Retinal pigment epithelial cell (primary cell): Measurements from ENCODE around the gene RBM43.
"Not testable (repeated sequence)": the region's sequence is repeated elsewhere in the genome, so short reads cannot be mapped to it uniquely, and the experiment has no call there.

ENCODE experiments used
- DNase-seq: peaks from one replicate; pipeline ENCODE4 v3.0.0-alpha.2; 2010; ENCODE audit warnings: low read depth
- H3K4me3 ChIP-seq: 2 replicates; pipeline ENCODE4 v1.5.1; 2011; ENCODE audit warnings: mild to moderate bottlenecking, low read length, control low read depth, moderate library complexity
- TF ChIP-seq, protein P1 (sequence below): conservative IDR thresholded peaks from 2 replicates; pipeline ENCODE4 v1.5.1; 2011; ENCODE audit warnings: low read depth, low read length, control low read depth, inconsistent platforms

RBM43 gene

DNA sequence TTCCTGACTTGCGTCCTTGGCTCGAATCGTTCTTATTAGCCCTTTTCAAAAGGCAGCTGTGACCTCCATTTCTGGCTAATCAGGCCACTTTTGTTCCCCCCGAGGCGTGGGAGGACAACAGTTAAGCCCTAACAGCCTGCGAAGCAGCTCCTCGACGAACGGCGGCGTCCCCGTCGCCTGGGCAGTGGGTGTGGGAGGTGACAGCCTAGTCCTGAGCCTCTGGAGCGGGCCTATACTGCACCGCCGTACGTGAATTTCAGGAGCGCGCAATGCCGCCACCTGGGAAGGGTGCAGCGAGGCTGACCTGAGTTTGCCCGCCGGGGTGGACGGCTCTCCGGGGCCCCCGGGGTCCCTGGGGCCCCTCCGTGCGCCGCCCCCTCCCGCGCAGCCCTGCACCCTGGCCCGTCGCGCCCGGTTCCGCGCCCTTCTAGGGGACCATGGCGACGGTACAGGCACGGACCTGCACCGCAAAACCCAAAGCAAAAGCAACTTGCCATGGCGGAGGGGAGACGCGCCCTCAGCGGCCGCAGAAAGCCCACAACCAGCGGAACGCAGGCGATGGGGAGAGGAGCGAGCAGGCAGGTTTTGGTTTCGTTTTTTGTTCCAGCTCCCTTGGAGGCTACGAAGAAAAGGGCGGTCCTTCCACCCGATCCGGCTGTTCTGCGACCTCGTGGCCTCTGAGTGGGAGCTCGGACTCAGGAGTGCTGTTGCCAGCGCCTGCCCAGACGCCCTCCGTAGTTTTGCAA is at the start of gene RBM43:
RBM43 (minus strand) TSS at position 633 of the 746 bp plus-strand sequence; CDS start at position 497, 136 bp downstream.
- peak within 1 kb of the TSS; percentile 74 for H3K4me3 ChIP-seq
- TF ChIP-seq, protein P1, sequence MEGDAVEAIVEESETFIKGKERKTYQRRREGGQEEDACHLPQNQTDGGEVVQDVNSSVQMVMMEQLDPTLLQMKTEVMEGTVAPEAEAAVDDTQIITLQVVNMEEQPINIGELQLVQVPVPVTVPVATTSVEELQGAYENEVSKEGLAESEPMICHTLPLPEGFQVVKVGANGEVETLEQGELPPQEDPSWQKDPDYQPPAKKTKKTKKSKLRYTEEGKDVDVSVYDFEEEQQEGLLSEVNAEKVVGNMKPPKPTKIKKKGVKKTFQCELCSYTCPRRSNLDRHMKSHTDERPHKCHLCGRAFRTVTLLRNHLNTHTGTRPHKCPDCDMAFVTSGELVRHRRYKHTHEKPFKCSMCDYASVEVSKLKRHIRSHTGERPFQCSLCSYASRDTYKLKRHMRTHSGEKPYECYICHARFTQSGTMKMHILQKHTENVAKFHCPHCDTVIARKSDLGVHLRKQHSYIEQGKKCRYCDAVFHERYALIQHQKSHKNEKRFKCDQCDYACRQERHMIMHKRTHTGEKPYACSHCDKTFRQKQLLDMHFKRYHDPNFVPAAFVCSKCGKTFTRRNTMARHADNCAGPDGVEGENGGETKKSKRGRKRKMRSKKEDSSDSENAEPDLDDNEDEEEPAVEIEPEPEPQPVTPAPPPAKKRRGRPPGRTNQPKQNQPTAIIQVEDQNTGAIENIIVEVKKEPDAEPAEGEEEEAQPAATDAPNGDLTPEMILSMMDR: peak; percentile 2
- DNase-seq: peak; percentile 57

DNA sequence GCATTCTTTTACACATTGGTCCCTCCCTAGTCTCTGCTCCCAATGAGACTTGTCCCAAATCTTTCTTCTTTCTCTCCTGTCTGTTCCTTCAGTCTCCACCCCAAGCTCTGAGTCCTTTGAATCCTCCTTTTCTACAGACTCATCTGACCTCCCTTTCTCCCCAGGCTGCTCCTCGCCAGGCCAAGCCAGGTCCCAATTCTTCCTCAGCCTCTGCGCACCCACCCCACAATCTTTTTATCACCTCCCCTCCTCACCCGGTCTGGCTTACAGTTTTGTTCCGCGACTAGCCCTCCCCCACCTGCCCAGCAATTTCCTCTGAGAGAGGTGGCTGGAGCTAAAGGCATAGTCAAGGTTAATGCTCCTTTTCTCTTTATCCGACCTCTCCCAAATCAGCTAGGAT is 48.6 kb upstream of the RBM43 start:
- not testable (repeated sequence) for H3K4me3 ChIP-seq, DNase-seq

DNA sequence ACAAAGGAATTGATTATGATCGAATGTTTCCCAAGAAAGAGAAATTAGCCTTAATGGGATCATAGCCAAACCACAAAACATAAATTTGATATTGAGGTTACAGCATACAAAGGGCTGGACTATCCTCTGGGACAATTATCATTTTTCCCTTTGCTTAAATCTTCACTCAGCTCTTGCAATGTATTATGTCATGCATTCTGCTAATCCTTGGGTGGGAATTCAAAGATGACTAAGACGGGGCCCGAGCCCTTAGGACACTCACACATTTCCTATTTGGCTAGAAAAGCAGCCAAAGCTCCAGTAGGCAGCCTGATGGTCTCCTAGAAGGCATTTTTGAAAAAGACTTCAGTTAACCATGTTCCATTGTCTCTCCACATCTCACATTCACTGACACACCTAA is 45.0 kb upstream of the RBM43 start:
- TF ChIP-seq, protein P1: no peak
- peak; percentile 58 for DNase-seq
- H3K4me3 ChIP-seq: no peak overlapping the region

DNA sequence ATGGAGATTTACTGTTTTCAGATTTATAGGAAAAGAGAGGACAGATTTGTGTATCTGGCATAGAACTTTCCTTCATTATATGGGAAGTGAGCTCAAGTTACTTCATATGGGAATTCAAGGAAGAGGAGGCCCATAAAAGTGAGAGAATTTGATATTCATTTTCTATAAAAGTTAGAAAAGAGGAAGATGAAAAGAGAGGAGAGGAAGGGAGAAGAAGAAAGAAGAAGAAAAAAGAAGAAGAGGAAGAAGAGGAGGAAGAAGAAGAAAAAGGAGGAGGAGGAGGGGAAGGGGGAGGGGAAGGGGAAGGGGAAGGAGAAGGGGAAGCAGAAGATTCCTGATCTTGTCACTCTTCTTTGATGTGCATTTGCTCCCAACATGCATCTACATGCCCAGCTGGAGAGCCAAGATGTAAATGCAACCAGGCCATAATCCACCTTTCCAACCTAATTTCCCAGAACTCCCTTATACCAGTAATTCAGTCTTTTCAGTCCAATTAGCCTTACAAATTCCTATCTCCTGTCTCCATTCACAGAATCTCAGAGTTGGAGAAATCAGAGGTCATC is 43.5 kb upstream of the RBM43 start:
- TF ChIP-seq, protein P1: no peak
- DNase-seq: no peak

DNA sequence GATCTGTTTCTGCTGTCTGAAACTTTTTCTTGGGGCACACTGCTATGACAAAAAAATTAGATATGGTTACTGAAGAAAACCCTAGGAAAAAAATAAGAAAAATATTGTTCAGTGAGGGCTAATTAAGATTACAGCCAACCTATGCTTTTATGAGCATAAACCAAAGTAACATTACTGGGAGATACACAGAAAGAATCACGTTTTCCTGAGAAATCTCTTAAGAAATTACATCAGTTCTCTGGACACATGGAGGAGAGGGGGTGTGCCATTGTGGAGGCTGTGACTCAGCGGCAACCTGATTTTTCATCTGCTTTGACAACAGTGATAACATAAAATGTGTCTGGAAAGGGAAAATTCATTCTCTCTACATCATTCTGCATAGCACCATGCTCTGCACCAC is 41.2 kb upstream of the RBM43 start:
- DNase-seq: no peak
- TF ChIP-seq, protein P1: no peak
- no peak overlapping the region for H3K4me3 ChIP-seq

More for the DNA sequence above, 43.5 kb upstream of the RBM43 start:
- no peak overlapping the region for H3K4me3 ChIP-seq

DNA sequence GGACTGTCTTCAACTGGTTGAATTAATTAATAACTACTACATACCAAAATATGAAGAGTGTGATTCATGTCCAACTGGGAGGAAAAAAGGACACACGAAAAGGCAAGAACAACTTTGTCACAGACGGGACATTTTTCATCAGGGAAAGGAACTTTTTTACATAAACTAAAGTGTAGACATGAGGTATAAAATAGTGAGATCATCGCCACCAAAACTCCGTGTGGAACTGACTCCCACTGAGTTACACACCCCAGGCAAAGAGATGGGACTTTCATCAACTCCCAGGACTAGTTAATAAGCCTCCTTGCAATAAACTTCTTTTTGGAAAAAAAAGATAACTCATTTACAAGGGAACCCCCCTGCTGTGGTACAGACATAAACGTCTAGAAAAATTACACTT is 40.7 kb upstream of the RBM43 start:
- TF ChIP-seq, protein P1: no peak
- DNase-seq: no peak

DNA sequence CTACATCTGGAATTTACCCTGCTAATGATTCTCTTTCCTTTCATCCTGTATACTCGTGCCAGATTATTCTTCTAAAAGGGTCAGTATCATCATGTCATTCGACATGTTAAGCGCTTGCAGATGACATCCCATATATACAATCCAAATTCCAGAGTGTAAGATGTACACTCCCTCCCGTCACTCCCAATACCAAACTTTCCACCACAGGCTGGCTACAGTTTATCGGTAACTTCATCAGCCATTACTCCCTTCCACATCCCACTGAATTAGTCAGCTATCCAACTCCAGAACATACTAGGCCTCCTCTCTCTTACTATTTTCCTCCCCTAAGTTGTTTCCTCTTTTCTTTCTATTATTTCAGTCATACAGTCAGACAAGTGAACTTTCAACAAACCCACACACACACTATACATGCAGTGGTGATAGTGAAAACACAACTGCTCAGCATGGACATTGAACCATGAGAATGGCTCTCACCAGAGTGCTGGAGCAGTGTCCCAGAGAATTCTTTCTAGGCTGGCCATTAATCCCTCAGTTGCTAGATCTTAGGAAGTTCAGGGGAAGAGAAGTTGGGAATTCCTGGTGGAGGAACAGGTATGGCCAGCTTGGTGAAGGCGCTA is 38.4 kb upstream of the RBM43 start:
- TF ChIP-seq, protein P1: no peak
- DNase-seq: no peak

More for the DNA sequence above, 40.7 kb upstream of the RBM43 start:
- H3K4me3 ChIP-seq: no peak overlapping the region

More for the DNA sequence above, 38.4 kb upstream of the RBM43 start:
- H3K4me3 ChIP-seq: no peak overlapping the region
